ENCODE measurements around the gene CCDC134. TPM values are rescaled to one million over a fixed set of nuclear protein-coding genes. Genes with fewer than 3 reads are reported as not detected.

Gene CCDC134
- total and polyA plus RNA-seq, 2 of the 8 experiments (the other 6 are each of a cell fraction or from before 2014, with no cell fraction given): 7.7 to 20.0 TPM

DNA sequence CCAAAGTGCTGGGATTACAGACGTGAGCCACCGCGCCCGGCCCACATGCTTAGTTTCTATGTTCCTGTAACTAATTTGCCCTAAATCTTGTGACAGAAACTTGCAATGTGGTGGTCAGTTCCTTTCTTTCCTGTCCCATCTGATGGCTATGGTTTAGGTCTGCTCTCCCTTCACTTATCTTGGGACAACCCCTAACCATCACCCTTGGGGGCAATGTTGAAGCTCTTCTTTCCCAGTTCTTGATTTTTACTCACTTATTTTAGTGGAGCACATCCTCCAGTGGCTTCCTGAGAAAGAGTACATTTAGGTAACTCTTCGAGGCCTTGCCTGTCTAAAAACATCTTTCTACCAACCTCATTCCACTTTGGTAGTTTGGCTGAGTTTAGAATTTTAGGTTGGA lies 39.7 kb downstream of the CCDC134 start:
- H3K18ac ChIP-seq (ENCODE audit: extremely low read depth, low read length): no peak overlapping the region
- no peak overlapping the region for H2BK15ac ChIP-seq (ENCODE audit: low read length)
- no peak overlapping the region for H3K27ac ChIP-seq (ENCODE audit: low read depth, low read length)
- no peak overlapping the region for H3K23ac ChIP-seq (ENCODE audit: insufficient read length)
- 80% methylated on average over 5 of the region's 5 CpGs; no CpG with 5 or more reads in 1 of the 2 experiments for WGBS, 2 experiments (ENCODE audit: extremely low coverage in 1 of 2, insufficient coverage in 1 of 2, insufficient read length in 1 of 2, insufficient replicate concordance in 2 of 2, low coverage in 1 of 2, low lambda C conversion rate in 2 of 2, missing lambda C conversion rate in 1 of 2)
- peaks cover 11 to 32% of the 10 kb centered on the region in 2 experiments for H4K20me1 ChIP-seq (replicated peaks in 1 of 2; ENCODE audit: control insufficient read depth in 1 of 2, insufficient read depth in 2 of 2, low read length in 2 of 2)
- H3K36me3 ChIP-seq (ENCODE audit: control insufficient read depth in 2 of 4, insufficient read depth in 4 of 4, low read length in 3 of 4): peaks cover 5 to 53% (median 27%) of the 10 kb centered on the region in 4 experiments
- no peak overlapping the region for H4K8ac ChIP-seq (ENCODE audit: extremely low read depth, insufficient read depth, low read length)
- peaks cover 64 to 95% of the 10 kb centered on the region in 2 experiments for H3K79me2 ChIP-seq (ENCODE audit: control insufficient read depth in 1 of 2, insufficient read depth in 2 of 2, low read length in 2 of 2)
- no peak for TF ChIP-seq RAD21 (IDR thresholded peaks at IDR 0.05 in 1 of 2, conservative IDR thresholded peaks at IDR 0.05 in 1 of 2; ENCODE audit: low read depth in 2 of 2, low read length in 2 of 2)
- TF ChIP-seq NRF1 (IDR thresholded peaks at IDR 0.05; ENCODE audit: low read depth, low read length): no peak
- no peak overlapping the region for H2AFZ ChIP-seq (ENCODE audit: low read length)
- no peak overlapping the region for H2AK5ac ChIP-seq (ENCODE audit: low read depth, low read length)
- H3K9me3 ChIP-seq (ENCODE audit: insufficient read depth in 2 of 2, low read depth in 1 of 2, low read length in 1 of 2): no peaks in the 10 kb centered on the region
- CTCF ChIA-PET (ENCODE audit: partially characterized antibody): interaction anchor here (1.0 to 2.1 kb wide), 4 partner anchors 13 to 143 kb away, joined by 3 to 7 read pairs (median 4); no protein-coding TSS in a partner anchor
- H2BK12ac ChIP-seq (ENCODE audit: low read depth, low read length): no peak overlapping the region
- no peak overlapping the region for H4K91ac ChIP-seq (replicated peaks; ENCODE audit: insufficient read length, low read length)
- H3K4me2 ChIP-seq (ENCODE audit: insufficient read depth in 1 of 2, low read depth in 2 of 2, low read length in 2 of 2): no peak overlapping the region
- H2BK120ac ChIP-seq (replicated peaks; ENCODE audit: low read depth, low read length): no peak overlapping the region
- no peak overlapping the region for H3K14ac ChIP-seq (ENCODE audit: insufficient read length)
- H3K56ac ChIP-seq (replicated peaks; ENCODE audit: insufficient read length, low read depth, low read length): no peak overlapping the region
- H3K4ac ChIP-seq (replicated peaks; ENCODE audit: insufficient read length, low read depth, low read length): no peak overlapping the region
- peaks cover 25% of the 10 kb centered on the region for H3K79me1 ChIP-seq (ENCODE audit: low read depth, low read length)
- H2BK20ac ChIP-seq (ENCODE audit: low read length): no peak overlapping the region
- H2BK5ac ChIP-seq (ENCODE audit: low read depth, low read length): no peak overlapping the region
- H3K9ac ChIP-seq (replicated peaks in 1 of 4; ENCODE audit: extremely low read depth in 1 of 4, low read depth in 3 of 4, low read length in 3 of 4): no peak overlapping the region
- DNase-seq (ENCODE audit: low read depth in 1 of 2, low spot score in 2 of 2): no peak
- H4K5ac ChIP-seq (ENCODE audit: insufficient read length, low read depth, low read length): no peak overlapping the region
- POLR2A ChIA-PET (ENCODE audit: partially characterized antibody): interaction anchor here (1.3 to 8.7 kb wide), 4 partner anchors 8 to 88 kb away, joined by 3 to 85 read pairs (median 4); partner anchors contain the start of genes CCDC134 and SREBF2
- H3K23me2 ChIP-seq (ENCODE audit: low read depth, low read length): no peaks in the 10 kb centered on the region
- H3K4me3 ChIP-seq (ENCODE audit: extremely low read depth in 1 of 4, insufficient read depth in 2 of 4, low read depth in 3 of 4, low read length in 4 of 4): no peak overlapping the region
- no peak for FAIRE-seq
- peaks cover 0 to 21% (median 8%) of the 10 kb centered on the region in 4 experiments; a peak in 6 of 7 replicates for H3K4me1 ChIP-seq (replicated peaks in 1 of 4; ENCODE audit: control insufficient read depth in 3 of 4, insufficient read depth in 4 of 4, low read length in 3 of 4)
- H3K27me3 ChIP-seq (replicated peaks in 1 of 4; ENCODE audit: control insufficient read depth in 3 of 4, extremely low read depth in 1 of 4, insufficient read depth in 3 of 4, low read length in 3 of 4): no peaks in the 10 kb centered on the region

Measured in H1 (cell line).